ENCODE measurements around the gene MAML3. TPM values are rescaled to one million over a fixed set of nuclear protein-coding genes. Genes with fewer than 3 reads are reported as not detected.

Gene MAML3
- total and polyA plus RNA-seq, 2 of the 13 experiments (the other 11 are each of a cell fraction or from before 2014, with no cell fraction given), result 0.05 to 0.13 TPM

DNA sequence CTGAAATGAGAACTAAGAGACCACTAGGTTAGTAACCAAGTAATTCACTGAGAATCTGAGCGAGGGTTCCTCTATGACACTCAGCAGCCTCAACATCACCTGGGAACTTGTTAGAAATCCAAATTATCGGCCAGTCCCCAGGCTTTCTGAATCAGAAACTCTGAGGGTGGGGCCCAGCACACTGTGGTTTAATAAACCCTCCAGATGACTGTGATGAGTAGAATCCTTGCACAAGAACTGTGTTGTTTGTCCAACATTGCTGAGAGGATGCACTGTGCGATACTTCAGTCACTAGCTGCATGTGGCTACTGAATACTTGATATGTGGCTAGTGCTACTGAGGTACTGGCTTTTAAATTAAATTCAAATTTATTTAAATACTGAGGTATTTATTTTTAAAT is 243.9 kb downstream of the MAML3 start (continued):
- no peak for TF ChIP-seq MLXIP (CRISPR knock-in tag; IDR thresholded peaks at IDR 0.05; ENCODE audit: borderline replicate concordance)
- TF ChIP-seq ATF7 (IDR thresholded peaks at IDR 0.05), result no peak
- no peak for TF ChIP-seq ATF7 (CRISPR knock-in tag; IDR thresholded peaks at IDR 0.05)
- no peak for TF ChIP-seq SYNCRIP (IDR thresholded peaks at IDR 0.05; ENCODE audit: insufficient read depth, low read depth, low read length)
- TF ChIP-seq ZNF614 (CRISPR knock-in tag; IDR thresholded peaks at IDR 0.05; ENCODE audit: borderline replicate concordance), result no peak
- no peak for TF ChIP-seq SP4 (CRISPR knock-in tag; IDR thresholded peaks at IDR 0.05)
- no peak for TF ChIP-seq THRA (CRISPR knock-in tag; IDR thresholded peaks at IDR 0.05; ENCODE audit: borderline replicate concordance)
- TF ChIP-seq MYPOP (CRISPR knock-in tag; IDR thresholded peaks at IDR 0.05), result no peak
- no peak for TF ChIP-seq HIVEP1 (CRISPR knock-in tag; IDR thresholded peaks at IDR 0.05)
- no peak for TF ChIP-seq GLMP (CRISPR knock-in tag; IDR thresholded peaks at IDR 0.05; ENCODE audit: borderline replicate concordance)
- no peak for TF ChIP-seq NKX3-1 (CRISPR knock-in tag; IDR thresholded peaks at IDR 0.05)

Data from HepG2 (cell line).